Hematopoietic multipotent progenitor cell treated with erythropoietin and hydrocortisone succinate and interleukin-3 and kit ligand, for 4 days (in vitro differentiated cells): Measurements from ENCODE around the gene TAMALIN.

Experiments
- DNase-seq: peaks from one replicate; pipeline ENCODE4 v3.0.0-alpha.2; 2015

TAMALIN gene

GRCh38 chr12:52056801-52057637 lies 50.3 kb downstream of the TAMALIN start:
- no peak for DNase-seq

- no peak for DNase-seq
These were observed 51.2 kb downstream of the TAMALIN start for GRCh38 chr12:52057638-52058576.

GRCh38 chr12:52058631-52059361 lies 52.0 kb downstream of the TAMALIN start:
- no peak for DNase-seq

- no peak for DNase-seq
These were observed 53.1 kb downstream of the TAMALIN start for GRCh38 chr12:52059582-52060497.

- DNase-seq = no peak
These were observed 53.9 kb downstream of the TAMALIN start for GRCh38 chr12:52060498-52061177.

GRCh38 chr12:52061470-52062166 lies 54.9 kb downstream of the TAMALIN start:
- no peak for DNase-seq

- no peak for DNase-seq
These were observed 55.7 kb downstream of the TAMALIN start for GRCh38 chr12:52062167-52063081.

- DNase-seq = peak; percentile 51
These were observed 56.6 kb downstream of the TAMALIN start for GRCh38 chr12:52063082-52063924.

GRCh38 chr12:52063981-52064649 lies 57.4 kb downstream of the TAMALIN start:
- DNase-seq = no peak
